ENCODE measurements around the gene PCLO. TPM values are rescaled to one million over a fixed set of nuclear protein-coding genes. Genes with fewer than 3 reads are reported as not detected.

PCLO gene
- total RNA-seq, 1 experiment from 2014 or later = 4.1 TPM

- Histone ChIP-seq H3K4me3 (ENCODE audit: low read depth, low read length) (no peak overlapping the region), H3K9me3 (no peaks in the 10 kb centered on the region), H3K4me1 (no peaks in the 10 kb centered on the region), H3K27me3 (replicated peaks; ENCODE audit: control insufficient read depth, insufficient read depth, low read length) (no peaks in the 10 kb centered on the region), H3K36me3 (ENCODE audit: control insufficient read depth, insufficient read depth, low read length) (no peaks in the 10 kb centered on the region)
- Mint-ChIP-seq H3K9me3 (ENCODE audit: unreplicated experiment) (no peaks in the 10 kb centered on the region), H3K36me3 (ENCODE audit: insufficient read depth, unreplicated experiment) (no peaks in the 10 kb centered on the region), H3K27me3 (ENCODE audit: insufficient read depth, unreplicated experiment) (no peaks in the 10 kb centered on the region), H3K4me1 (ENCODE audit: low read depth, unreplicated experiment) (peaks cover 6% of the 10 kb centered on the region), H3K27ac (ENCODE audit: unreplicated experiment) (no peak overlapping the region), H3K4me3 (ENCODE audit: unreplicated experiment) (no peak overlapping the region)
- TF ChIP-seq CTCF (IDR thresholded peaks at IDR 0.05; ENCODE audit: insufficient read depth in 1 of 2, low read depth in 1 of 2, low read length in 1 of 2, severe bottlenecking in 1 of 2, unreplicated experiment in 1 of 2) = no peak
- POLR2A ChIA-PET = no interaction called here
- no TSS peak for BruUV-seq (replicated peaks)
- CTCF ChIA-PET = no interaction called here
- no peak for DNase-seq
- intact Hi-C loops (cut with micrococcal nuclease; ENCODE audit: unreplicated experiment) = no loop called here
Observed at GRCh38 chr7:83153419-83153818, 9.3 kb downstream of the PCLO start.

- intact Hi-C loops (cut with micrococcal nuclease; ENCODE audit: unreplicated experiment) = loop anchor here (2.0 kb wide), 1 partner anchor 56 kb away; no protein-coding TSS in a partner anchor
- H3K27me3 Mint-ChIP-seq (ENCODE audit: insufficient read depth, unreplicated experiment) = no peaks in the 10 kb centered on the region
- H3K36me3 Mint-ChIP-seq (ENCODE audit: insufficient read depth, unreplicated experiment) = no peaks in the 10 kb centered on the region
- H3K4me3 ChIP-seq (ENCODE audit: low read depth, low read length) = no peak overlapping the region
- no peak overlapping the region for H3K27ac Mint-ChIP-seq (ENCODE audit: unreplicated experiment)
- no peak overlapping the region for H3K4me3 Mint-ChIP-seq (ENCODE audit: unreplicated experiment)
- no peaks in the 10 kb centered on the region for H3K9me3 ChIP-seq
- no peak for DNase-seq
- H3K27me3 ChIP-seq (replicated peaks; ENCODE audit: control insufficient read depth, insufficient read depth, low read length) = no peaks in the 10 kb centered on the region
- H3K4me1 ChIP-seq = no peaks in the 10 kb centered on the region
- BruUV-seq (replicated peaks) = no TSS peak
- ChIA-PET CTCF (no interaction called here), POLR2A (no interaction called here)
- TF ChIP-seq CTCF (IDR thresholded peaks at IDR 0.05; ENCODE audit: insufficient read depth in 1 of 2, low read depth in 1 of 2, low read length in 1 of 2, severe bottlenecking in 1 of 2, unreplicated experiment in 1 of 2) = no peak
- no peaks in the 10 kb centered on the region for H3K9me3 Mint-ChIP-seq (ENCODE audit: unreplicated experiment)
- H3K36me3 ChIP-seq (ENCODE audit: control insufficient read depth, insufficient read depth, low read length) = no peaks in the 10 kb centered on the region
- H3K4me1 Mint-ChIP-seq (ENCODE audit: low read depth, unreplicated experiment) = peaks cover 6% of the 10 kb centered on the region
Observed at GRCh38 chr7:83150310-83150709, 12.4 kb downstream of the PCLO start.

- intact Hi-C loops (cut with micrococcal nuclease; ENCODE audit: unreplicated experiment) = no loop called here
- H3K27me3 Mint-ChIP-seq (ENCODE audit: insufficient read depth, unreplicated experiment) = no peaks in the 10 kb centered on the region
- ChIA-PET POLR2A (no interaction called here), CTCF (no interaction called here)
- no peak for TF ChIP-seq CTCF (IDR thresholded peaks at IDR 0.05; ENCODE audit: insufficient read depth in 1 of 2, low read depth in 1 of 2, low read length in 1 of 2, severe bottlenecking in 1 of 2, unreplicated experiment in 1 of 2)
- Histone ChIP-seq H3K9me3 (no peaks in the 10 kb centered on the region), H3K4me1 (no peaks in the 10 kb centered on the region), H3K36me3 (ENCODE audit: control insufficient read depth, insufficient read depth, low read length) (no peaks in the 10 kb centered on the region), H3K27me3 (replicated peaks; ENCODE audit: control insufficient read depth, insufficient read depth, low read length) (no peaks in the 10 kb centered on the region), H3K4me3 (ENCODE audit: low read depth, low read length) (no peak overlapping the region)
- no peaks in the 10 kb centered on the region for H3K36me3 Mint-ChIP-seq (ENCODE audit: insufficient read depth, unreplicated experiment)
- no peak overlapping the region for H3K27ac Mint-ChIP-seq (ENCODE audit: unreplicated experiment)
- BruUV-seq (replicated peaks) = no TSS peak
- no peak overlapping the region for H3K4me3 Mint-ChIP-seq (ENCODE audit: unreplicated experiment)
- no peak for DNase-seq
- H3K4me1 Mint-ChIP-seq (ENCODE audit: low read depth, unreplicated experiment) = peaks cover 6% of the 10 kb centered on the region
- no peaks in the 10 kb centered on the region for H3K9me3 Mint-ChIP-seq (ENCODE audit: unreplicated experiment)
Observed at GRCh38 chr7:83149466-83149865, 13.2 kb downstream of the PCLO start.

All from Caco-2 (cell line).